Osteocyte (in vitro differentiated cells): ENCODE data around the gene INPP4B. TPM values are rescaled to one million over a fixed set of nuclear protein-coding genes. Genes with fewer than 3 reads are reported as not detected.

ENCODE experiments used
- DNase-seq: peaks from one replicate; pipeline ENCODE4 v3.0.0; 2021; ENCODE audit warnings: mixed read lengths; ENCODE audit not compliant: unreplicated experiment; ENCODE audit errors: extremely low spot score
- H3K27ac Mint-ChIP-seq: one replicate; pipeline ENCODE4 v1.8.0; 2021; ENCODE audit warnings: mild to moderate bottlenecking, mixed read lengths; ENCODE audit not compliant: unreplicated experiment
- H3K27me3 Mint-ChIP-seq: one replicate; pipeline ENCODE4 v1.8.0; 2021; ENCODE audit warnings: mixed read lengths; ENCODE audit not compliant: unreplicated experiment
- H3K36me3 Mint-ChIP-seq: one replicate; pipeline ENCODE4 v1.8.0; 2021; ENCODE audit warnings: mixed read lengths; ENCODE audit not compliant: unreplicated experiment
- H3K4me1 Mint-ChIP-seq: one replicate; pipeline ENCODE4 v1.8.0; 2021; ENCODE audit warnings: mixed read lengths; ENCODE audit not compliant: unreplicated experiment
- H3K4me3 Mint-ChIP-seq: one replicate; pipeline ENCODE4 v1.8.0; 2021; ENCODE audit warnings: mild to moderate bottlenecking, moderate library complexity, mixed read lengths; ENCODE audit not compliant: unreplicated experiment
- H3K9me3 Mint-ChIP-seq: one replicate; pipeline ENCODE4 v1.8.0; 2021; ENCODE audit warnings: mixed read lengths; ENCODE audit not compliant: unreplicated experiment
- total RNA-seq: library from RNA; stranded (reverse); gene quantifications from 2 replicates; pipeline ENCODE4 v1.2.1, GENCODE V29; 2021
- TF ChIP-seq, protein P1 (sequence below): fragments of 200-600 bp; sonication (generic); IDR thresholded peaks from 2 replicates; pipeline ENCODE4 v1.5.0; 2021; ENCODE audit warnings: antibody characterized with exemption, mild to moderate bottlenecking, moderate library complexity

Gene INPP4B
- total RNA-seq, 1 donor from 2014 or later = 10.9 TPM

DNA sequence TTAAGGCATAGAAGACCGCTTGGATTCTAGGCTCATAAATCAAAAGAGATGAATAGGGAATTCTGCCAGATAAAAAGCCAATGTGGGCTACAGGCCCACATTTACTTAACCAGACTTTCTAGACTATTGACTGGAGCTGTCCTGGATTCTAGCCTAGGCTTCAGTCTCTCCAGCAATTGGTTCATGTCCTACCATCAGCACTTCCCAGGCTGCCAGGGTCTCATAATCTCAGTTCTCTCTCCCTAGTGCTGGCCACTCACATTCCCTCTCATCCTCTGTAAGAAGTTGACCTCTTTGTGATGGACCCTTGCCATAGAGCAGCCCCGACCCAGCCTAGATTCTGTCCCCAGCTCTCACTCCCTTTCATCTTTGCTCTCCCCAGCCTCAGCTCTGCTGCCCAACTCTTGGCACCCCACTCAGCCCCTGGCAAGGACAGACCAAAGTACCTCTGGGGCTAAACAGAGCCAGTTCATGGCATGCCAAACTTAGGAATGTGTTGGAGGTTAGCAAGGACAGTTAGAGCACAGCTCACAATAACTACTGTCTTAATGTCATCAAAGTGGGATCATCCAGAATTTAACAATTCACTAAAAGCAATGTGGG is 396.2 kb downstream of the INPP4B start:
- no peak for DNase-seq
- Mint-ChIP-seq H3K27ac (no peak overlapping the region), H3K4me3 (no peak overlapping the region), H3K4me1 (peaks cover 4% of the 10 kb centered on the region), H3K9me3 (no peaks in the 10 kb centered on the region), H3K36me3 (peaks cover 2% of the 10 kb centered on the region), H3K27me3 (no peaks in the 10 kb centered on the region)
- TF ChIP-seq, protein P1, sequence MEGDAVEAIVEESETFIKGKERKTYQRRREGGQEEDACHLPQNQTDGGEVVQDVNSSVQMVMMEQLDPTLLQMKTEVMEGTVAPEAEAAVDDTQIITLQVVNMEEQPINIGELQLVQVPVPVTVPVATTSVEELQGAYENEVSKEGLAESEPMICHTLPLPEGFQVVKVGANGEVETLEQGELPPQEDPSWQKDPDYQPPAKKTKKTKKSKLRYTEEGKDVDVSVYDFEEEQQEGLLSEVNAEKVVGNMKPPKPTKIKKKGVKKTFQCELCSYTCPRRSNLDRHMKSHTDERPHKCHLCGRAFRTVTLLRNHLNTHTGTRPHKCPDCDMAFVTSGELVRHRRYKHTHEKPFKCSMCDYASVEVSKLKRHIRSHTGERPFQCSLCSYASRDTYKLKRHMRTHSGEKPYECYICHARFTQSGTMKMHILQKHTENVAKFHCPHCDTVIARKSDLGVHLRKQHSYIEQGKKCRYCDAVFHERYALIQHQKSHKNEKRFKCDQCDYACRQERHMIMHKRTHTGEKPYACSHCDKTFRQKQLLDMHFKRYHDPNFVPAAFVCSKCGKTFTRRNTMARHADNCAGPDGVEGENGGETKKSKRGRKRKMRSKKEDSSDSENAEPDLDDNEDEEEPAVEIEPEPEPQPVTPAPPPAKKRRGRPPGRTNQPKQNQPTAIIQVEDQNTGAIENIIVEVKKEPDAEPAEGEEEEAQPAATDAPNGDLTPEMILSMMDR = no peak

- Mint-ChIP-seq H3K27me3 (no peaks in the 10 kb centered on the region), H3K4me3 (no peak overlapping the region), H3K4me1 (peaks cover 4% of the 10 kb centered on the region), H3K9me3 (peaks cover 5% of the 10 kb centered on the region), H3K27ac (no peak overlapping the region), H3K36me3 (peaks cover 2% of the 10 kb centered on the region)
- DNase-seq = no peak
- TF ChIP-seq, protein P1 = no peak
Measured at GRCh38 chr4:142447009-142447408, 399.1 kb downstream of the INPP4B start.

GRCh38 chr4:142443469-142443868 is 402.6 kb downstream of the INPP4B start:
- H3K36me3 Mint-ChIP-seq = peaks cover 2% of the 10 kb centered on the region
- TF ChIP-seq, protein P1 = no peak
- H3K27me3 Mint-ChIP-seq = no peaks in the 10 kb centered on the region
- H3K9me3 Mint-ChIP-seq = peaks cover 8% of the 10 kb centered on the region
- H3K27ac Mint-ChIP-seq = no peak overlapping the region
- DNase-seq = no peak
- H3K4me1 Mint-ChIP-seq = peaks cover 4% of the 10 kb centered on the region
- H3K4me3 Mint-ChIP-seq = no peak overlapping the region

DNA sequence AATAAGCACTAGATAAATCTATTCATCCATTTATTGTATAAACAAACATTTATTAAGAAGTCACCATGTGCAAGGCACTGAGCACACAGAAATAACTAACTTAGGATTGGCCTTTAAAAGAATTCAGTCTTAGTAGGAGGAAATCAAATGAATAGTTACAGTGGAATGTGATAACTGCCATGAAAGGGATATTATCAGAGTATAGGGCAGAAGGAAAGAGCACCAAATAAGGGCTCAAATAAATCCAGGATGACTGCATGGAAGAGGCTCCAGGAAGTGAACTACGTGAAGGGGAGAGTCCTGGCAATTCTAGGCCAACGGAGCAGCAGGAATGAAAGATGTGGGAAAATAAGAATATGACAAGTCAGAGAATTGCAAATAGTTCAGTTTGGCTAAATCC is 406.0 kb downstream of the INPP4B start:
- H3K4me3 Mint-ChIP-seq = no peak overlapping the region
- H3K27me3 Mint-ChIP-seq = no peaks in the 10 kb centered on the region
- TF ChIP-seq, protein P1 = no peak
- H3K36me3 Mint-ChIP-seq = no peaks in the 10 kb centered on the region
- H3K27ac Mint-ChIP-seq = no peak overlapping the region
- peaks cover 10% of the 10 kb centered on the region for H3K9me3 Mint-ChIP-seq
- no peaks in the 10 kb centered on the region for H3K4me1 Mint-ChIP-seq
- no peak for DNase-seq

DNA sequence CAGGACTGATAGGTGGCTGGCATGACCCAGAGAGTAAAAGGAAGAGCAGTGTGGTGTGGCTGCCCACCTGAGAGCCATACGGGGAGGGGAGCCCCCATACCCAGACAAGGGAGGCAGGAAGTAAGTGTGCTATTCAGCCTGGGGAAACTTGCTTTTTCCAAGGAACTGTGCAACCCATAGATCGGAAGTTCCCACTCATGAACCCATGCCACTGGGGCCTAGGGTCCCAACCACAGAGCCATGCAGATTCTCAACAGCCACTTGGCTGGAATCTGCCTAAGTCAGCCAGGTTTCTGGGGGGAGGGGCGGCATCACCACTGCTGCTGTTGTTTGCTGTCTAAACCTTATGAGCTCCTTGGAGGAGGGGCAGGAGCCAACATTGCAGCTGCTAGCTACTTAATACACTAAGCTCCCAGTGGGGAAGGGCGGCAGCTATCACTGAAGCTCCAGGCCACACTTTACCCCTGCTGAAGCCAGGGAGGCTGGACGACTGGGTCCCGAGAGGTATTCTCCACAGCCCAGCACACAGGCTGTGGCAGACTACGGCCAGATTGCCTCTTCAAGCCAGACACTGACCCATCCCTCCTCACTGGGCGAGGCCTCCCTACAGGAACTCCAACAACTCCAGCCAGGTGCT is 410.4 kb downstream of the INPP4B start:
- DNase-seq = no peak
- H3K9me3 Mint-ChIP-seq = peaks cover 5% of the 10 kb centered on the region
- TF ChIP-seq, protein P1 = no peak
- no peak overlapping the region for H3K4me3 Mint-ChIP-seq
- no peak overlapping the region for H3K27ac Mint-ChIP-seq
- H3K27me3 Mint-ChIP-seq = no peaks in the 10 kb centered on the region
- no peaks in the 10 kb centered on the region for H3K36me3 Mint-ChIP-seq
- no peaks in the 10 kb centered on the region for H3K4me1 Mint-ChIP-seq
